ENCODE measurements around the gene ITPK1.

ITPK1 gene

DNA sequence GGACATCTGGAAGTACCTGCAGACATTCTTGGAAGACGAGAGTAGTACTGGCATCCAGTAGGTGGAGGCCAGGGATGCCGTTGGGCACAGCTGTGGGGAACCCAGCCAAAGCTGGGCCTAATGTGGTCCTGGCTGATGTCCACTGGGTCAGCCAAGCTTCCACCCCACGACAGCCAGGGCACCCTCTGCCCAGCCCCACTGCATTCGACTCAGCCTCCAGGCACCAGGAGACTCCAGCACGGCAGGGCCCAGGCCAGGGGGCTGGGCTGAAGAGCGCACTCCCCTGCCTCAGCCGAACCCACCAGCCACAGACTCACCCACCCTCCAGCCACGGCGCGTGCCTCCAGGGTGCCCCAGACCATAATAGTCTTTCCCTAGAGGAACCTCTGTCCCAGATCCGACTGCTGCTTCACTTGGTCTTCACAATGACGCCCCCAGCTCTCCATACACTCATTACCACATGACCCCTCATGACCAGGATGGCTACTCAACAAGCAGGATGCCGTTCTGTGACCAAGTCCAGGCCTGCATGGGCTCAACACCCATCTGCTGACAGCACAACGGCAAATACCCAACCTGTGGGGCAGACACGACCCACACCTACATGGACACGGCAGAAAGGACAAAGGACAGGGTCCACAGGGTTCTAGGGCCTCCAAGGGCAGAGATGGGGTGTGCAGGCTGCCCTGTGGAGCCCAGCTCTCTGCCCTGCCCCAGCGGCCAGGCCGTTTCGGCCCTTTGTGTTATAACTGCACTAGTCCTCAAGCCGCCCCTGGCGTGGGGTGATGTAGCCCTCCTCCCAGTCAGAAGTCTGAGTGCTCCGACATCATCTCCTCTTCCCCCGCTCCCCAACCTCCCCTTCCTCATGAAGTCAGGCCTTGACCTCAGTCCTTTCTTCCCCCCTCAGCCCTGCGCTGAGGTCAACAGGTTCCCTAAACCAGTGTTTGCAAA is 22.8 kb downstream of the ITPK1 start:
- Mint-ChIP-seq H3K27ac (peak overlapping the region; percentile 71 to 74), H3K4me1 (ENCODE audit: low read depth in 2 of 2) (peaks cover 48 to 52% of the 10 kb centered on the region in 2 donors)

DNA sequence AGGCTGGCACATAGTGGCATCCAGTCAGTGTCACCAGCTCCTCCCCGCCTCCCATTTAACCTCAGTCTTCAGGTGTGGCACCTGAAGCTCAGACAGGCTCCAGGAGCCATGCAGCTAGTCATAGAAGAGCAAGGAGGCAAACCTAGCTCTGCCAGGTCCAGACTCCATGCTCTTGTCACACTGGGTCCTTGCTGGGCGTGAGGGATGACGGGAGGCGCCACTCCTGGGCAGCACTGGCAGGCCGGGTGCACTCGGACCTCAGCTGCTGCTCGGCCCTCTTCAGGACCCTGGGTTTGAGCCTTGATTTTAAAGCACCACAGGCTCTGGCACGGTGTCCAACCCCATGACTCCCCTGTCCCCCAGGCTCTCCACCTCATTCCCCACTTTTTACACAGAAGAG is 24.1 kb downstream of the ITPK1 start:
- Mint-ChIP-seq H3K36me3 (ENCODE audit: insufficient read depth) (peaks cover 7% of the 10 kb centered on the region), H3K4me1 (ENCODE audit: low read depth in 2 of 2) (peaks cover 48 to 50% of the 10 kb centered on the region in 2 donors), H3K9me3 (no peaks in the 10 kb centered on the region), H3K27ac (peak overlapping the region; percentile 31 to 92), H3K27me3 (no peaks in the 10 kb centered on the region), H3K4me3 (no peak overlapping the region)
- no peak for ATAC-seq (replicated peaks)
- DNase-seq: no peak

More for the DNA sequence above, 22.8 kb downstream of the ITPK1 start:
- H3K27me3 Mint-ChIP-seq: no peaks in the 10 kb centered on the region
- DNase-seq (no peak), ATAC-seq (replicated peaks) (no peak)
- peaks cover 7% of the 10 kb centered on the region for H3K36me3 Mint-ChIP-seq (ENCODE audit: insufficient read depth)
- no peaks in the 10 kb centered on the region for H3K9me3 Mint-ChIP-seq
- H3K4me3 Mint-ChIP-seq: no peak overlapping the region

DNA sequence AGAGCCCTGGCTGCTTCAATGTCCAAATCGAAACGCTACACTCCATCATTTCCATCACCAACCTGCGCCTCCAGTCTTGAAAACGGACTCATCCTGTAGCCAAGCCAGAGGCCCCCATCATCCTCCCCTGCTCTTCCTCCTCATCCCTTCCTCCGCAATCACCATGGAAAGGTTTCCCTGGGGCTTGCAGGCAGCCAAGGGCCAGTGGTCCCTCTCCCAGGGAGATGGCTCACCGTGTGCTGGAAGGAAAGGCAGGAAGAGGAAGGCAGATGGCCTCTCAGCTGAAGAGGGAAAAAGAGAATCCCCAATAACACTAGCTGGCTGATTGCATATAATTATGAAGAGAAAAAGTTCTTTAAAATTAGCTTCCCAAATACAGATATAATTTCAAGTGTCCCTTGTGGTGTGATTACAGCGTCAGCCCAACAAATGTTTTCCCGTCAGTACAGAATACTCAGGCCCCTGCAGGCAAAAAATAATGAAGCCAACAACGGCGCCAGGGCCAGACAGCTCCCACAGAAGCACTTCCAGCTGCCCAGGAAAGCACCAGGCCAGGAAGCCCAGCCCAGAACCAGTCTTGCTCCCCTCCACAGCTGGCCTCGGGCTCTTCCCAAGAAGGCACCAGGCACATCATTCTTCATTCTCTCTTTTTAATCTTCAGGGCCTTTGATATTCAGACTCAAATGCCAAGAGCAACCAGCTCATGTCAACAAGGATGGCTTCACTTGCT is 24.7 kb downstream of the ITPK1 start:
- Mint-ChIP-seq H3K9me3 (no peaks in the 10 kb centered on the region), H3K27me3 (no peaks in the 10 kb centered on the region), H3K36me3 (ENCODE audit: insufficient read depth) (peaks cover 7% of the 10 kb centered on the region), H3K4me1 (ENCODE audit: low read depth in 2 of 2) (peaks cover 44 to 50% of the 10 kb centered on the region in 2 donors), H3K27ac (peak overlapping the region; percentile 31 to 92), H3K4me3 (no peak overlapping the region)
- no peak for ATAC-seq (replicated peaks)
- no peak for DNase-seq

GRCh38 chr14:93089521-93090269 is 26.0 kb downstream of the ITPK1 start:
- Mint-ChIP-seq H3K4me3 (no peak overlapping the region), H3K9me3 (no peaks in the 10 kb centered on the region), H3K36me3 (ENCODE audit: insufficient read depth) (peaks cover 7% of the 10 kb centered on the region), H3K27ac (peak overlapping the region; percentile 87 to 92), H3K27me3 (no peaks in the 10 kb centered on the region), H3K4me1 (ENCODE audit: low read depth in 2 of 2) (peaks cover 37 to 46% of the 10 kb centered on the region in 2 donors)
- ATAC-seq (replicated peaks) (no peak), DNase-seq (no peak)

GRCh38 chr14:93086441-93087055 is 29.2 kb downstream of the ITPK1 start:
- Mint-ChIP-seq H3K4me3 (no peak overlapping the region), H3K27ac (peak overlapping the region; percentile 83 to 92)

GRCh38 chr14:93085911-93086310 is 29.8 kb downstream of the ITPK1 start:
- ATAC-seq (replicated peaks) (no peak), DNase-seq (no peak)
- Mint-ChIP-seq H3K4me1 (ENCODE audit: low read depth in 2 of 2) (peaks cover 39 to 51% of the 10 kb centered on the region in 2 donors), H3K27ac (peak overlapping the region; percentile 83 to 92), H3K36me3 (ENCODE audit: insufficient read depth) (peaks cover 6% of the 10 kb centered on the region), H3K4me3 (no peak overlapping the region), H3K9me3 (no peaks in the 10 kb centered on the region), H3K27me3 (no peaks in the 10 kb centered on the region)

More at GRCh38 chr14:93086441-93087055, 29.2 kb downstream of the ITPK1 start:
- no peak for DNase-seq
- H3K4me1 Mint-ChIP-seq (ENCODE audit: low read depth in 2 of 2): peaks cover 40 to 49% of the 10 kb centered on the region in 2 donors
- ATAC-seq (replicated peaks): peak; percentile 44
- peaks cover 6% of the 10 kb centered on the region for H3K36me3 Mint-ChIP-seq (ENCODE audit: insufficient read depth)
- no peaks in the 10 kb centered on the region for H3K9me3 Mint-ChIP-seq
- no peaks in the 10 kb centered on the region for H3K27me3 Mint-ChIP-seq

- ATAC-seq (replicated peaks) (no peak), DNase-seq (no peak)
- Mint-ChIP-seq H3K27ac (peak overlapping the region; percentile 89 to 92), H3K36me3 (ENCODE audit: insufficient read depth) (peaks cover 6% of the 10 kb centered on the region), H3K4me1 (ENCODE audit: low read depth in 2 of 2) (peaks cover 32 to 45% of the 10 kb centered on the region in 2 donors), H3K4me3 (no peak overlapping the region), H3K9me3 (no peaks in the 10 kb centered on the region), H3K27me3 (no peaks in the 10 kb centered on the region)
Measured at GRCh38 chr14:93084866-93085857, 30.6 kb downstream of the ITPK1 start.

DNA sequence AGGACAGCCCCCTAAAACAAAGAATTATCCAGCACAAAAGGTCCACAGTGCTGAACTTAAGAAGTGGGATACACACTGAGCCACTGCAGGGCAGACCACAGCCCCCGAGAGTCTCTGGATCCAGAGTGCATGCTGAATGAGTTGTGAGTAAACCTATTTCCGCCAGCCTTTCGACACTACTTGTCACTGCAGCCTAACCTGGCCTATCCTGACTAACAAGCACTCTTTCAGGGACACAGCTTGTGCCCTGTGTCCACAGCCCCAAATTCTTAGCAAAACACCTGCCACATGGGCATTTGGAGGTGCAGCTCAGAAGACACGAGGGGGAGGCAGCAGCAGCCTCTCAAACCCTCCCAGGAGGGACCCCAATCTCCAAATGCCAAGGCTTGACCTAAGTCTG is 31.3 kb downstream of the ITPK1 start:
- Mint-ChIP-seq H3K27me3 (no peaks in the 10 kb centered on the region), H3K9me3 (no peaks in the 10 kb centered on the region), H3K27ac (peak overlapping the region; percentile 80 to 89), H3K4me1 (ENCODE audit: low read depth in 2 of 2) (peaks cover 31 to 45% of the 10 kb centered on the region in 2 donors), H3K36me3 (ENCODE audit: insufficient read depth) (peaks cover 6% of the 10 kb centered on the region), H3K4me3 (no peak overlapping the region)
- ATAC-seq (replicated peaks) (no peak), DNase-seq (no peak)

DNA sequence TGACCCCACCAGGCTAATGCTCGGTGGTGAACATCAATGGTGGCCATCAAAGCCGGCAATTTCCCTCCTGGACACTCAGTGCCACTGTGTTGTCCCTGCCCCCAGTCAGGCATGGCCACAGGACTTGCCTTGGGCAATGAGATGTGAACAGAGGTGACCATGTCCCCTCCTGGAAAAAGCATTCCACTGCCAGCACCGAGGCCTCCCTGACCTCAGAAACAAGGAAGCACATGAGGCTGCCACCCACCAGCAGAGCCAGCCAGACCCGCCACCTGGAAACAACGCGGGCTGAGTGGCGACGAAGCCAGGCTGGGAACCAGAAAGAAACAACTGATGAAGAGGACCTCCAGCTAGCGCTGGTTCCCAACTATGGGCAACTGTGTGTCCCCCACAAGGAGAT is 31.8 kb downstream of the ITPK1 start:
- H3K27ac Mint-ChIP-seq: peak overlapping the region in 1 of 2 donors; percentile 80
- H3K4me1 Mint-ChIP-seq (ENCODE audit: low read depth in 2 of 2): peaks cover 33 to 48% of the 10 kb centered on the region in 2 donors
- no peak for ATAC-seq (replicated peaks)
- H3K4me3 Mint-ChIP-seq: no peak overlapping the region
- DNase-seq: no peak
- peaks cover 8% of the 10 kb centered on the region for H3K36me3 Mint-ChIP-seq (ENCODE audit: insufficient read depth)
- no peaks in the 10 kb centered on the region for H3K9me3 Mint-ChIP-seq
- H3K27me3 Mint-ChIP-seq: no peaks in the 10 kb centered on the region

DNA sequence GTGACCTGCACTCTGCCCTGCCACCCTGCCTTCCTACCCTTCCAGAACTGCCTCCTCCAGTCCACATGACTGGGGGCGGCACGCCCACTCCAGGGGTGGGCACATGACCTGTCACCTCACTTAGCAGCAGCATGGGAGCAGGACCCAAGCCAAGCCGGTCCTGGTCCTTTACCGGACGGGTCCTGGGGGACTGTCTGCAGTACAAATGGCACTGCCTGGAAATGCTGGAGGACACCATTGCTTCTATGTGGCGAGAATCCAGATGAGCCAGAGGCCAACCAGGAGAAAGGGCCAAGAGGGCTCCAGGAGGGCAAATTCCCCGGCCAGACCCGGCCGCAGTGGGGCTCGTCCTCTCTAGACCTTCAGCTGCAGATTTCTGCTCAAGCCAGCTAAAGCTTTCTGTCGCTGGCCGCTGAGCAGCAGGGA is 33.1 kb downstream of the ITPK1 start:
- no peaks in the 10 kb centered on the region for H3K9me3 Mint-ChIP-seq

GRCh38 chr14:93081876-93082570 is 33.7 kb downstream of the ITPK1 start:
- peak overlapping the region; percentile 51 to 69 for H3K4me3 Mint-ChIP-seq
- H3K9me3 Mint-ChIP-seq: no peaks in the 10 kb centered on the region
- no peaks in the 10 kb centered on the region for H3K27me3 Mint-ChIP-seq
- H3K27ac Mint-ChIP-seq: peak overlapping the region; percentile 92 to 95
- DNase-seq (peak; percentile 15 to 31 (median 19)), ATAC-seq (replicated peaks) (peak; percentile 85)
- H3K4me1 Mint-ChIP-seq (ENCODE audit: low read depth in 2 of 2): peaks cover 35 to 49% of the 10 kb centered on the region in 2 donors
- H3K36me3 Mint-ChIP-seq (ENCODE audit: insufficient read depth): peaks cover 9% of the 10 kb centered on the region

More for the DNA sequence above, 33.1 kb downstream of the ITPK1 start:
- Mint-ChIP-seq H3K4me3 (peak overlapping the region; percentile 51 to 69), H3K27me3 (no peaks in the 10 kb centered on the region), H3K4me1 (ENCODE audit: low read depth in 2 of 2) (peaks cover 33 to 49% of the 10 kb centered on the region in 2 donors), H3K27ac (peak overlapping the region; percentile 92 to 95), H3K36me3 (ENCODE audit: insufficient read depth) (peaks cover 8% of the 10 kb centered on the region)
- ATAC-seq (replicated peaks) (no peak), DNase-seq (no peak)
